ENCODE results near the gene SH3BP1.

The SH3BP1 gene

GRCh38 chr22:37628830-37629229 lies 10.6 kb upstream of the SH3BP1 start:
- no peak for TF ChIP-seq CTCF (IDR thresholded peaks at IDR 0.05; ENCODE audit: insufficient read depth, low read depth, low read length, missing control alignments)
- DNase-seq (ENCODE audit: low read depth) = no peak
- no peak overlapping the region for H3K4me3 ChIP-seq (ENCODE audit: low read length)

DNA sequence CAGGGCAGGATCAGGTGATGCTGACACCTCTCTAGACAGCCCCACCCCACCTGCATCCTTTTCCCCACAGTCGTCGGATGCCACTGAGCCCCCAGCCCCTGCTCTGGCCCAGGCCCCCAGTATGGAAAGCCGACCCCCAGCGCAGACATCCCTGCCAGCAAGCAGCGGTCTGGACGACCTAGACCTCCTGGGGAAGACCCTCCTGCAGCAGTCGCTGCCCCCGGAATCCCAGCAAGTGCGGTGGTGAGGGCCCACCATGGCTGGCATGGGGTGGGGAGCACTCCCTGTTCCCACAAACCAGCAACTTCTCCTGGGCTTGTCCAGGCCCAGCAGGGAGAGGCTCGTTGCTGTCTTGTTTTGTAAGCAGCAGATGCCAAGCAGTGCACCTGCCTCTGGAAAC lies 9.5 kb upstream of the SH3BP1 start:
- no peak overlapping the region for H3K4me3 ChIP-seq (ENCODE audit: low read length)
- no peak for DNase-seq (ENCODE audit: low read depth)
- TF ChIP-seq CTCF (IDR thresholded peaks at IDR 0.05; ENCODE audit: insufficient read depth, low read depth, low read length, missing control alignments) = no peak

- DNase-seq (ENCODE audit: low read depth) = no peak
- H3K4me3 ChIP-seq (ENCODE audit: low read length) = no peak overlapping the region
- TF ChIP-seq CTCF (IDR thresholded peaks at IDR 0.05; ENCODE audit: insufficient read depth, low read depth, low read length, missing control alignments) = no peak
These were observed 8.5 kb upstream of the SH3BP1 start for GRCh38 chr22:37630839-37631435.

GRCh38 chr22:37631448-37632173 lies 7.9 kb upstream of the SH3BP1 start:
- no peak for TF ChIP-seq CTCF (IDR thresholded peaks at IDR 0.05; ENCODE audit: insufficient read depth, low read depth, low read length, missing control alignments)
- no peak overlapping the region for H3K4me3 ChIP-seq (ENCODE audit: low read length)
- DNase-seq (ENCODE audit: low read depth) = no peak

DNA sequence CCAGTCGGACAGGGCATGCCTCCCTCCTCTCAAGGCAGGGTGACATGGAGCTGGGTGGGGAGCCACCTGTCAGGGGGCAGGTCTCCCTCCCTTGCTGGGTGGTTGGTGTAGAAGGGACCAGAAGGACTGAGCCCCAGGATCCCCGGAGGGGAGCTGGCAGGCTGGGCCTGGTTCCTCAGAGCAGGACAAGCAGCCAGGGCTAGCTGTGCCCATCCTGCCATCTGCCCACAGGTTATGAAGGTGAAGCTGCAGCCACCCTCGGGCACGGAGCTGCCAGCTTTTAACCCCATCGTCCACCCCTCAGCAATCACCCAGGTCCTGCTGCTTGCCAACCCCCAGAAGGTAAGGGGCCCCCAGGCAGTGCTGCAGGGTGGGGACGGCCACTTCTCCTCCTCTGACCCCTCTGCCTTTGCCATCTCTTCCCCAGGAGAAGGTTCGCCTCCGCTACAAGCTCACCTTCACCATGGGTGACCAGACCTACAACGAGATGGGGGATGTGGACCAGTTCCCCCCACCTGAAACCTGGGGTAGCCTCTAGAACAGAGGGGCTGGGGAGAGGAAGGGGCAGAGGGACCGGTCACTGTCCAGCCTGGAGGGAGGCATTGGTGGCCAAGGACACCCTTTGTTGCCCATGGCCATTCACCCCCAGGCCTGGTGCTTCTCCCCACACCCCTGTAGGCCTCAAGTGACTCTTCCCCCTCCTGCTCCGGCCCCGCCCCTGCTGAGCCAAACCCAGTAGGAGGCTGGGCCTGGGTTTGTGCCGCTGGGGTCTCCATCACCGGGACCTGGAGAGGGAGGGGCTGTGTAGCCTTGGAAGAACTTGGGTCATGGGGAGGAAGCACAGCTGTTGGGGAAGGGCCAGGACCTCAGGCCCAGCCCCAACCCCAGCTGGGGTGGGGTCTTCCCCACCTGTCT lies 7.0 kb upstream of the SH3BP1 start:
- DNase-seq (ENCODE audit: low read depth) = no peak
- no peak for TF ChIP-seq CTCF (IDR thresholded peaks at IDR 0.05; ENCODE audit: insufficient read depth, low read depth, low read length, missing control alignments)
- H3K4me3 ChIP-seq (ENCODE audit: low read length) = no peak overlapping the region

- DNase-seq (ENCODE audit: low read depth) = no peak
- H3K4me3 ChIP-seq (ENCODE audit: low read length) = no peak overlapping the region
- TF ChIP-seq CTCF (IDR thresholded peaks at IDR 0.05; ENCODE audit: insufficient read depth, low read depth, low read length, missing control alignments) = no peak
These were observed 6.3 kb upstream of the SH3BP1 start for GRCh38 chr22:37633089-37633624.

Measured in epithelial cell of esophagus (primary cell).